ENCODE data around the gene NPAS3. TPM values are rescaled to one million over a fixed set of nuclear protein-coding genes. Genes with fewer than 3 reads are reported as not detected.

Gene NPAS3
- total and polyA plus RNA-seq, 2 donors (not counting 3 experiments of a cell fraction or from before 2014, with no cell fraction given): 0.10 to 0.13 TPM

DNA sequence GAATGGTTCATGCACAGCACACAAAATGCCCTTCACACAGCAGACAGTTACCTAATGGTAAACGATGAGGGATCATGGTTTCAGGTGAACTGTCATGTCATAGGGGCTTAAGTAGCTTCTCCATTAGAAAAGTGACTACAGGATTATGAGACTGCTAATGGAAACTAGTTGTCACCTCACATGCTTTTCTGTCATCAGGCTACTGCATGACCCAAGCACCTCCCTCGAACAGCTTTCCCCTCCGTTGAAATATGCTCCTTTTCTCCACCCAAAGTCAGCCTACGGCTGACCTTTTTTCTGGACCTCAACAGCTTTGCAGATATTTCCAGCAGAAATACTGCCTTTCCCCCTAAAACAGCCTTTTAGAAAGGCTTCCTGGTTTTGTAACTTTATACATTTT, 544.9 kb downstream of the NPAS3 start:
- CTCF ChIA-PET: no interaction called here
- Histone ChIP-seq H3K9me1 (replicated peaks; ENCODE audit: control insufficient read depth, extremely low read depth, insufficient read depth, low read length) (no peaks in the 10 kb centered on the region), H3K27ac (ENCODE audit: insufficient read depth, low read depth, low read length) (no peak overlapping the region), H2AFZ (ENCODE audit: low read depth, low read length) (no peak overlapping the region), H3K79me2 (ENCODE audit: control insufficient read depth, insufficient read depth, low read length) (no peaks in the 10 kb centered on the region), H3K27me3 (ENCODE audit: control insufficient read depth in 2 of 2, insufficient read depth in 2 of 2, low read length in 2 of 2) (no peaks in the 10 kb centered on the region), H3K4me1 (ENCODE audit: control insufficient read depth, extremely low read depth, insufficient read depth, low read length) (peaks cover 10% of the 10 kb centered on the region), H3K9me3 (replicated peaks; ENCODE audit: control insufficient read depth, insufficient read depth, low read length) (no peaks in the 10 kb centered on the region), H3K9ac (replicated peaks; ENCODE audit: extremely low read depth, insufficient read depth, low read length) (no peak overlapping the region), H3K4me2 (ENCODE audit: insufficient read depth, low read length) (no peak overlapping the region), H4K20me1 (replicated peaks; ENCODE audit: control insufficient read depth, extremely low read depth, insufficient read depth, low read length) (no peaks in the 10 kb centered on the region), H3K4me3 (replicated peaks in 1 of 3; ENCODE audit: insufficient read depth in 1 of 3, low read depth in 1 of 3, low read length in 3 of 3) (no peak overlapping the region), H3K36me3 (ENCODE audit: control insufficient read depth in 2 of 2, extremely low read depth in 1 of 2, insufficient read depth in 2 of 2, low read length in 2 of 2) (no peaks in the 10 kb centered on the region)
- DNase-seq (ENCODE audit: low read depth, low spot score) (no peak), FAIRE-seq (no peak)
- no TSS peak for BruUV-seq (replicated peaks)
- POLR2A ChIA-PET: no interaction called here
- no peak for TF ChIP-seq MYC (IDR thresholded peaks at IDR 0.05; ENCODE audit: low read depth, low read length)
- no peak for TF ChIP-seq EZH2 (IDR thresholded peaks at IDR 0.05; ENCODE audit: borderline replicate concordance, low read depth, low read length, severe bottlenecking)
- no peak for TF ChIP-seq JUN (IDR thresholded peaks at IDR 0.05; ENCODE audit: borderline replicate concordance, insufficient read depth, insufficient read length, low read depth)
- TF ChIP-seq POLR2AphosphoS5 (IDR thresholded peaks at IDR 0.05; ENCODE audit: insufficient read depth, low read depth, low read length): no peak
- TF ChIP-seq, protein P1, sequence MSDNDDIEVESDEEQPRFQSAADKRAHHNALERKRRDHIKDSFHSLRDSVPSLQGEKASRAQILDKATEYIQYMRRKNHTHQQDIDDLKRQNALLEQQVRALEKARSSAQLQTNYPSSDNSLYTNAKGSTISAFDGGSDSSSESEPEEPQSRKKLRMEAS (IDR thresholded peaks at IDR 0.05; ENCODE audit: insufficient read depth, insufficient read length): no peak
- TF ChIP-seq FOS (IDR thresholded peaks at IDR 0.05; ENCODE audit: borderline replicate concordance, insufficient read depth, low read length): no peak
- TF ChIP-seq, protein P2, sequence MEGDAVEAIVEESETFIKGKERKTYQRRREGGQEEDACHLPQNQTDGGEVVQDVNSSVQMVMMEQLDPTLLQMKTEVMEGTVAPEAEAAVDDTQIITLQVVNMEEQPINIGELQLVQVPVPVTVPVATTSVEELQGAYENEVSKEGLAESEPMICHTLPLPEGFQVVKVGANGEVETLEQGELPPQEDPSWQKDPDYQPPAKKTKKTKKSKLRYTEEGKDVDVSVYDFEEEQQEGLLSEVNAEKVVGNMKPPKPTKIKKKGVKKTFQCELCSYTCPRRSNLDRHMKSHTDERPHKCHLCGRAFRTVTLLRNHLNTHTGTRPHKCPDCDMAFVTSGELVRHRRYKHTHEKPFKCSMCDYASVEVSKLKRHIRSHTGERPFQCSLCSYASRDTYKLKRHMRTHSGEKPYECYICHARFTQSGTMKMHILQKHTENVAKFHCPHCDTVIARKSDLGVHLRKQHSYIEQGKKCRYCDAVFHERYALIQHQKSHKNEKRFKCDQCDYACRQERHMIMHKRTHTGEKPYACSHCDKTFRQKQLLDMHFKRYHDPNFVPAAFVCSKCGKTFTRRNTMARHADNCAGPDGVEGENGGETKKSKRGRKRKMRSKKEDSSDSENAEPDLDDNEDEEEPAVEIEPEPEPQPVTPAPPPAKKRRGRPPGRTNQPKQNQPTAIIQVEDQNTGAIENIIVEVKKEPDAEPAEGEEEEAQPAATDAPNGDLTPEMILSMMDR (IDR thresholded peaks at IDR 0.05; ENCODE audit: extremely low read depth in 1 of 2, insufficient read depth in 1 of 2, low read depth in 1 of 2, low read length in 2 of 2): no peak
- TF ChIP-seq POLR2A (IDR thresholded peaks at IDR 0.05; ENCODE audit: low read depth, low read length): no peak
- no peak for TF ChIP-seq GATA2 (IDR thresholded peaks at IDR 0.05; ENCODE audit: insufficient read depth, insufficient read length, low read depth, low read length)
- intact Hi-C loops (cut with micrococcal nuclease) (no loop called here), dilution Hi-C loops (cut with MboI; ENCODE audit: extremely low pct_ligation_motif_present, low sequenced_read_pairs) (no loop called here)

Measured in endothelial cell of umbilical vein (primary cell).